Cardiac muscle cell (in vitro differentiated cells and primary cell): ENCODE measurements around the gene THBD. TPM values are rescaled to one million over a fixed set of nuclear protein-coding genes. Genes with fewer than 3 reads are reported as not detected.

Experiments
- DNase-seq, 2 donors: peaks; one replicate each; pipeline versions ENCODE4 v3.0.0 to v3.0.0-alpha.2; 2010 to 2017; ENCODE audit warnings: low read depth in 1 of 2, low spot score in 1 of 2
- H3K27ac ChIP-seq: fragments of 200-600 bp; sonication (generic); 2 replicates; pipeline ENCODE4 v1.5.1; 2016
- H3K27me3 ChIP-seq: fragments of 200-600 bp; sonication (generic); 2 replicates; pipeline ENCODE4 v1.6.0; 2016; ENCODE audit warnings: control low read depth
- H3K36me3 ChIP-seq: fragments of 200-600 bp; sonication (generic); 2 replicates; pipeline ENCODE4 v1.5.1; 2016; ENCODE audit warnings: control low read depth
- H3K4me1 ChIP-seq: fragments of 200-600 bp; sonication (generic); 2 replicates; pipeline ENCODE4 v1.8.1; 2017; ENCODE audit warnings: low read depth, mild to moderate bottlenecking, mixed run types
- H3K4me3 ChIP-seq: fragments of 200-600 bp; sonication (generic); 2 replicates; pipeline ENCODE4 v1.5.1; 2016; ENCODE audit warnings: mild to moderate bottlenecking
- H3K9me3 ChIP-seq: fragments of 200-600 bp; sonication (generic); 2 replicates; pipeline ENCODE4 v1.5.1; 2017; ENCODE audit warnings: low read depth, mild to moderate bottlenecking, control low read depth
- polyA plus RNA-seq: library from polyadenylated mRNA; unstranded; fragments of >200 nt; fragmentation: Nextera tagmentation; extraction: Ambion mirVana; gene quantifications from 2 replicates; pipeline ENCODE4 v1.2.1, GENCODE V29; 2016
- total RNA-seq: library from RNA; depleted of rRNA; stranded (reverse); fragments of >200 nt; gene quantifications from 2 replicates; pipeline ENCODE4 v1.2.3, GENCODE V29; 2016
- TF ChIP-seq, protein P1 (sequence below): IDR thresholded peaks from 2 replicates; pipeline ENCODE4 v1.5.1; 2012; ENCODE audit warnings: low read depth, mild to moderate bottlenecking, low read length

Gene THBD
- total and polyA plus RNA-seq, 2 experiments from 2014 or later = 0.04 to 0.54 TPM

GRCh38 chr20:23061262-23061661, 11.8 kb upstream of the THBD start:
- TF ChIP-seq, protein P1, sequence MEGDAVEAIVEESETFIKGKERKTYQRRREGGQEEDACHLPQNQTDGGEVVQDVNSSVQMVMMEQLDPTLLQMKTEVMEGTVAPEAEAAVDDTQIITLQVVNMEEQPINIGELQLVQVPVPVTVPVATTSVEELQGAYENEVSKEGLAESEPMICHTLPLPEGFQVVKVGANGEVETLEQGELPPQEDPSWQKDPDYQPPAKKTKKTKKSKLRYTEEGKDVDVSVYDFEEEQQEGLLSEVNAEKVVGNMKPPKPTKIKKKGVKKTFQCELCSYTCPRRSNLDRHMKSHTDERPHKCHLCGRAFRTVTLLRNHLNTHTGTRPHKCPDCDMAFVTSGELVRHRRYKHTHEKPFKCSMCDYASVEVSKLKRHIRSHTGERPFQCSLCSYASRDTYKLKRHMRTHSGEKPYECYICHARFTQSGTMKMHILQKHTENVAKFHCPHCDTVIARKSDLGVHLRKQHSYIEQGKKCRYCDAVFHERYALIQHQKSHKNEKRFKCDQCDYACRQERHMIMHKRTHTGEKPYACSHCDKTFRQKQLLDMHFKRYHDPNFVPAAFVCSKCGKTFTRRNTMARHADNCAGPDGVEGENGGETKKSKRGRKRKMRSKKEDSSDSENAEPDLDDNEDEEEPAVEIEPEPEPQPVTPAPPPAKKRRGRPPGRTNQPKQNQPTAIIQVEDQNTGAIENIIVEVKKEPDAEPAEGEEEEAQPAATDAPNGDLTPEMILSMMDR = no peak
- no peaks in the 10 kb centered on the region for H3K27me3 ChIP-seq
- no peak overlapping the region for H3K4me3 ChIP-seq
- H3K4me1 ChIP-seq = peaks cover 8% of the 10 kb centered on the region
- no peaks in the 10 kb centered on the region for H3K9me3 ChIP-seq
- no peak for DNase-seq
- H3K27ac ChIP-seq = no peak overlapping the region
- H3K36me3 ChIP-seq = no peaks in the 10 kb centered on the region

GRCh38 chr20:23060629-23061028, 11.2 kb upstream of the THBD start:
- TF ChIP-seq, protein P1 = no peak
- DNase-seq = no peak
- Histone ChIP-seq H3K4me1 (peaks cover 8% of the 10 kb centered on the region), H3K27ac (no peak overlapping the region), H3K4me3 (no peak overlapping the region), H3K36me3 (no peaks in the 10 kb centered on the region), H3K9me3 (no peaks in the 10 kb centered on the region), H3K27me3 (no peaks in the 10 kb centered on the region)

- Histone ChIP-seq H3K27ac (no peak overlapping the region), H3K4me1 (peaks cover 8% of the 10 kb centered on the region), H3K27me3 (no peaks in the 10 kb centered on the region), H3K4me3 (no peak overlapping the region), H3K9me3 (no peaks in the 10 kb centered on the region), H3K36me3 (no peaks in the 10 kb centered on the region)
- TF ChIP-seq, protein P1 = no peak
- peak in 1 of 2 donors; percentile 17 for DNase-seq
Measured at GRCh38 chr20:23059846-23060245, 10.4 kb upstream of the THBD start.

DNA sequence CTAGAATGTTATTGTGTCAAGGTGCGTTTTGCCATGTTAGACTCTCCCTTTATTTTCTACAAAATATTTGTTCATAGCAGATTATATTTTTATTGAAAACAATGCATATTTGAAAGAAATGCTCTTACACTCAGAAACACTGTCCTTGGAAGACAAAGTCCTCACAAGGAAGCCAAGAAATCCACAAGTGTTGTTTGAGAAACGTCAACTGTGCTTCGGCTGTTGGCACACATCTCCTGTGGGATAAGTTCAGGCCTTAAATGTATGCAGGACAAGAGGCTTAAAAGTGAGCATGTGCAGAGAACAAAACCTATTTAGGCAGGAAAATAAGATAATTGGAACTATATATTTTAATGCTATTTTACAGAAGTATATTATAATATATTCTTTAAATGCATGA, 9.5 kb upstream of the THBD start:
- H3K27me3 ChIP-seq = no peaks in the 10 kb centered on the region
- H3K36me3 ChIP-seq = no peaks in the 10 kb centered on the region
- H3K4me1 ChIP-seq = peaks cover 8% of the 10 kb centered on the region
- TF ChIP-seq, protein P1 = no peak
- no peak overlapping the region for H3K4me3 ChIP-seq
- H3K9me3 ChIP-seq = no peaks in the 10 kb centered on the region
- no peak overlapping the region for H3K27ac ChIP-seq
- DNase-seq = no peak

DNA sequence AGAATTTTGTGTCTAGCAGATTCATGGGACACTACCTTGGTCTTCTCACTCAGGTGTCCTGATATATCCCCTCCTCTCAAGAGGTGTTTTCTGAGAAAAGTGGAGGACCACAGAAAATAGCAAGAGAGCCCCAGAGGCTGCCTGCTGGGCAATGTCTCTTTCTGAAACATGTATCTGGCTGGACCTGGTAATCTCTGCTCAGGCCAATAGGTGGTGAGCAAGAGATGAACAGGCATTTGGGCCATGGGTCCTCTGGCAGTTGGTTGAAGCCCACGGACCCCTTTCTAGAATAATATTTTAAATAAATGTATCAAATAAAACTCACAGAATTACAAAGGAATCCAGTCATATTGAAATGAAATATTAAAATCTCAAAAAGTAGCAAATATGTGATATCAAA, 8.8 kb upstream of the THBD start:
- H3K27me3 ChIP-seq = no peaks in the 10 kb centered on the region
- H3K4me3 ChIP-seq = no peak overlapping the region
- no peaks in the 10 kb centered on the region for H3K36me3 ChIP-seq
- no peak for DNase-seq
- peaks cover 8% of the 10 kb centered on the region for H3K4me1 ChIP-seq
- H3K9me3 ChIP-seq = no peaks in the 10 kb centered on the region
- TF ChIP-seq, protein P1 = no peak
- no peak overlapping the region for H3K27ac ChIP-seq

DNA sequence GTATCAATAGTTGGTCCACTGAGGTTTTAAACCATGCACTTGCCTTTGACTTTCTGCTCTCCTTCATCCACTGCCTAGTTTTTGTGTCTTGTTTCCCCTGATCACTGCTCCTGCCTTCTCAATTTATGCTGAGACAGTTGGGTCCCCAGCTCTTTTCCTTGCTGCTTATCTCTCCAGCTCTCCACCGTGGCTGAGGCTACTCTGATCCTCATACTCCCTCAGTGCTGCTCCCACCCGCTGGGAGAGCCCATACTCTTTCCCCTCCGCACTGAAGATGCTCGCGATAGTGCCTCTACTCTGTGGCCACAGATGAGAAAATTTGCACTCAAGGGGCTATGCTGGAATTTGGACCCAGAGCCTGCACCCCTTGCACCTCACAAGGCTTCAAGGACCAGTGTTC, 3.4 kb upstream of the THBD start:
- DNase-seq = no peak
- Histone ChIP-seq H3K4me3 (no peak overlapping the region), H3K27me3 (peaks cover 33% of the 10 kb centered on the region), H3K36me3 (no peaks in the 10 kb centered on the region), H3K27ac (no peak overlapping the region), H3K4me1 (peaks cover 4% of the 10 kb centered on the region), H3K9me3 (no peaks in the 10 kb centered on the region)
- TF ChIP-seq, protein P1 = no peak
